Endothelial cell of umbilical vein (primary cell): Measurements from ENCODE around the gene YPEL1. TPM values are rescaled to one million over a fixed set of nuclear protein-coding genes. Genes with fewer than 3 reads are reported as not detected.

Experiments used
- BruUV-seq: library from RNA; stranded (reverse); fragments of 400-500 nt; replicated peaks from 2 replicates; lab custom pipeline; 2021; lab: Mats Ljungman, UMichigan
- CTCF ChIA-PET: fragments of 300-600, 350-600 bp; sonication (Branson Sonifier 250); formaldehyde crosslinking; loops from one replicate; lab custom pipeline; 2021; ENCODE audit warnings: antibody characterized with exemption, inconsistent platforms; lab: Charles Lee
- POLR2A ChIA-PET: fragments of 300-600, 350-600 bp; sonication (Branson Sonifier 250); formaldehyde crosslinking; loops from one replicate; lab custom pipeline; 2021; ENCODE audit warnings: antibody characterized with exemption, inconsistent platforms; lab: Charles Lee
- DNase-seq: peaks from one replicate; pipeline ENCODE4 v3.0.0-alpha.2; 2011; ENCODE audit warnings: low read depth, low spot score
- FAIRE-seq: peaks from 2 replicates; lab custom pipeline; 2011; peaks lifted over from hg19 to GRCh38; lab: Jason Lieb, UNC
- H2AFZ ChIP-seq: 2 replicates; pipeline ENCODE4 v1.6.0; 2012; ENCODE audit warnings: low read depth, low read length, control low read depth, inconsistent platforms
- H3K27ac ChIP-seq: 2 replicates; pipeline ENCODE4 v1.5.1; 2011; ENCODE audit warnings: low read depth, mild to moderate bottlenecking, control low read depth, low read length, moderate library complexity; ENCODE audit not compliant: insufficient read depth
- H3K27me3 ChIP-seq, 2 experiments: 2 replicates each; pipeline versions ENCODE4 v1.6.0 to v1.6.1; 2011; ENCODE audit warnings: low read length in 2 of 2, mixed read lengths in 1 of 2; ENCODE audit not compliant: control insufficient read depth in 2 of 2, insufficient read depth in 2 of 2
- H3K36me3 ChIP-seq, 2 experiments: 2 replicates in 1 of 2; 3 replicates in 1 of 2; pipeline ENCODE4 v1.5.1; 2011; ENCODE audit warnings: low read length in 2 of 2, mild to moderate bottlenecking in 1 of 2, moderate library complexity in 1 of 2; ENCODE audit not compliant: control insufficient read depth in 2 of 2, insufficient read depth in 2 of 2; ENCODE audit errors: extremely low read depth in 1 of 2
- H3K4me1 ChIP-seq: 3 replicates; pipeline ENCODE4 v1.5.1; 2011; ENCODE audit warnings: mild to moderate bottlenecking, low read length; ENCODE audit not compliant: control insufficient read depth, insufficient read depth; ENCODE audit errors: extremely low read depth
- H3K4me2 ChIP-seq: 2 replicates; pipeline ENCODE4 v1.6.1; 2011; ENCODE audit warnings: low read length, control low read depth, mixed read lengths; ENCODE audit not compliant: insufficient read depth
- H3K4me3 ChIP-seq, 3 experiments: fragments of 200-600 bp in 1 of 3; sonication (generic), shearing (Covaris generic) in 1 of 3; replicated peaks in 1 of 3; 2 replicates each; pipeline ENCODE4 v1.5.1; 2011 to 2016; ENCODE audit warnings: control low read depth in 3 of 3, low read length in 3 of 3, mild to moderate bottlenecking in 2 of 3, inconsistent platforms in 1 of 3, low read depth in 1 of 3, moderate library complexity in 1 of 3; ENCODE audit not compliant: insufficient read depth in 1 of 3
- H3K79me2 ChIP-seq: 2 replicates; pipeline ENCODE4 v1.6.0; 2012; ENCODE audit warnings: low read length, inconsistent platforms; ENCODE audit not compliant: control insufficient read depth, insufficient read depth
- H3K9ac ChIP-seq: replicated peaks from 2 replicates; pipeline ENCODE3; 2011; ENCODE audit warnings: low read length, control low read depth; ENCODE audit not compliant: insufficient read depth; ENCODE audit errors: extremely low read depth
- H3K9me1 ChIP-seq: replicated peaks from 3 replicates; pipeline ENCODE4 v1.6.0; 2011; ENCODE audit warnings: mild to moderate bottlenecking, low read length; ENCODE audit not compliant: control insufficient read depth, insufficient read depth; ENCODE audit errors: extremely low read depth
- H3K9me3 ChIP-seq: replicated peaks from 2 replicates; pipeline ENCODE4 v1.5.1; 2012; ENCODE audit warnings: low read length, inconsistent platforms; ENCODE audit not compliant: control insufficient read depth, insufficient read depth
- H4K20me1 ChIP-seq: replicated peaks from 2 replicates; pipeline ENCODE3; 2011; ENCODE audit warnings: mild to moderate bottlenecking, low read length; ENCODE audit not compliant: control insufficient read depth, insufficient read depth; ENCODE audit errors: extremely low read depth
- EZH2 ChIP-seq: IDR thresholded peaks from 2 replicates; pipeline ENCODE4 v1.6.1; 2012; ENCODE audit warnings: borderline replicate concordance, low read depth, mild to moderate bottlenecking, moderate library complexity, low read length, inconsistent platforms; ENCODE audit not compliant: severe bottlenecking
- FOS ChIP-seq: IDR thresholded peaks from 2 replicates; pipeline ENCODE4 v1.6.1; 2011; ENCODE audit warnings: mild to moderate bottlenecking, low read length, moderate library complexity, borderline replicate concordance; ENCODE audit not compliant: insufficient read depth
- GATA2 ChIP-seq: IDR thresholded peaks from 2 replicates; pipeline ENCODE4 v1.7.0; 2011; ENCODE audit warnings: low read depth, mild to moderate bottlenecking, moderate library complexity, mixed read lengths, low read length; ENCODE audit not compliant: insufficient read length, insufficient read depth
- JUN ChIP-seq: IDR thresholded peaks from 2 replicates; pipeline ENCODE4 v1.6.1; 2011; ENCODE audit warnings: borderline replicate concordance, low read depth; ENCODE audit not compliant: insufficient read length, insufficient read depth
- MYC ChIP-seq: IDR thresholded peaks from one replicate; pipeline ENCODE4 v1.6.1; 2011; ENCODE audit warnings: mild to moderate bottlenecking, low read depth, low read length
- POLR2A ChIP-seq: IDR thresholded peaks from 2 replicates; pipeline ENCODE4 v1.6.1; 2012; ENCODE audit warnings: low read depth, mild to moderate bottlenecking, control low read depth, low read length
- POLR2AphosphoS5 ChIP-seq: IDR thresholded peaks from 2 replicates; pipeline ENCODE4 v1.6.1; 2012; ENCODE audit warnings: low read depth, mild to moderate bottlenecking, control low read depth, low read length, moderate library complexity; ENCODE audit not compliant: insufficient read depth
- dilution Hi-C: fragments of 300-500 bp; cut with MboI; formaldehyde crosslinking; loops from one replicate; pipeline ENCODE4 v1.15.0; 2019; ENCODE audit warnings: low sequenced_read_pairs; ENCODE audit not compliant: extremely low pct_ligation_motif_present
- intact Hi-C: fragments of 100-400 bp; cut with micrococcal nuclease; formaldehyde crosslinking; loops from one replicate; pipeline ENCODE4 v1.10.0; 2022
- polyA plus RNA-seq, 4 experiments: library from polyadenylated mRNA; depleted of rRNA in 3 of 4; stranded (reverse) in 3 of 4; unstranded in 1 of 4; fragments of >200 nt; gene quantifications; 2 replicates each; pipeline versions ENCODE4 v1.2.1 to v1.2.3, GENCODE V29; 2011 to 2012; ENCODE audit warnings: missing spikeins in 1 of 4
- total RNA-seq: library from RNA; stranded (reverse); gene quantifications from 2 replicates; pipeline ENCODE4 v1.2.3, GENCODE V29; 2021
- TF ChIP-seq, protein P1 (sequence below): IDR thresholded peaks from 2 replicates; pipeline ENCODE4 v1.6.1; 2011; ENCODE audit not compliant: insufficient read depth, insufficient read length
- TF ChIP-seq, protein P2 (sequence below), 2 donors: IDR thresholded peaks; 1 replicate in 1 of 2; 2 replicates in 1 of 2; pipeline ENCODE4 v1.5.1; 2011; ENCODE audit warnings: low read length in 2 of 2, mild to moderate bottlenecking in 2 of 2, moderate library complexity in 2 of 2, control low read depth in 1 of 2, inconsistent platforms in 1 of 2, low read depth in 1 of 2; ENCODE audit not compliant: insufficient read depth in 1 of 2; ENCODE audit errors: extremely low read depth in 1 of 2

Gene YPEL1
- total and polyA plus RNA-seq, 2 donors (not counting 3 experiments of a cell fraction or from before 2014, with no cell fraction given): 3.7 to 6.2 TPM

DNA sequence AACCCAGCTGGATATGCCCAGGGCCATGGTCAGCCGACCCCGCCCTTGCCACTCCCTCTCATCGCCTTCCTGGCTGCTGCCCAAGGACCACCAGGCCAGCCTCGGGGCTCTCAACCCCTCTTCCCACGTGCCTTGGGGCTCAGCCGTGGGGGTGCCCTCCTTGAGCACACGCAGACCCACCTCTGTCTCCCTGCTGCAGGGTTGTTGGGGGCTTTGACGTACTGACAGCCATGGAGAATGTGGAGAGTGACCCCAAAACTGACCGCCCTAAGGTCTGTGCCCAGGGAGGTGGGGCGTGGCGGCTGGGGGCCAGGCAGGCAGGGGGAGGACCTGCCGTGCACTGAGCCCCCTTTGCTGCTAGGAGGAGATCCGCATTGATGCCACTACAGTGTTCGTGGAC is 41.2 kb downstream of the YPEL1 start:
- Histone ChIP-seq H3K4me3 (no peak overlapping the region), H3K79me2 (no peaks in the 10 kb centered on the region), H4K20me1 (no peaks in the 10 kb centered on the region), H3K9me3 (no peaks in the 10 kb centered on the region), H3K9me1 (no peaks in the 10 kb centered on the region), H3K36me3 (peaks cover 0 to 40% of the 10 kb centered on the region in 2 experiments), H3K27ac (no peak overlapping the region), H3K4me1 (no peaks in the 10 kb centered on the region), H3K9ac (no peak overlapping the region), H3K27me3 (no peaks in the 10 kb centered on the region), H2AFZ (no peak overlapping the region), H3K4me2 (no peak overlapping the region)
- ChIA-PET CTCF (no interaction called here), POLR2A (no interaction called here)
- TF ChIP-seq POLR2A (no peak), JUN (no peak), MYC (no peak), POLR2AphosphoS5 (no peak), EZH2 (no peak), GATA2 (no peak), FOS (no peak)
- TF ChIP-seq, protein P1, sequence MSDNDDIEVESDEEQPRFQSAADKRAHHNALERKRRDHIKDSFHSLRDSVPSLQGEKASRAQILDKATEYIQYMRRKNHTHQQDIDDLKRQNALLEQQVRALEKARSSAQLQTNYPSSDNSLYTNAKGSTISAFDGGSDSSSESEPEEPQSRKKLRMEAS: no peak
- TF ChIP-seq, protein P2, sequence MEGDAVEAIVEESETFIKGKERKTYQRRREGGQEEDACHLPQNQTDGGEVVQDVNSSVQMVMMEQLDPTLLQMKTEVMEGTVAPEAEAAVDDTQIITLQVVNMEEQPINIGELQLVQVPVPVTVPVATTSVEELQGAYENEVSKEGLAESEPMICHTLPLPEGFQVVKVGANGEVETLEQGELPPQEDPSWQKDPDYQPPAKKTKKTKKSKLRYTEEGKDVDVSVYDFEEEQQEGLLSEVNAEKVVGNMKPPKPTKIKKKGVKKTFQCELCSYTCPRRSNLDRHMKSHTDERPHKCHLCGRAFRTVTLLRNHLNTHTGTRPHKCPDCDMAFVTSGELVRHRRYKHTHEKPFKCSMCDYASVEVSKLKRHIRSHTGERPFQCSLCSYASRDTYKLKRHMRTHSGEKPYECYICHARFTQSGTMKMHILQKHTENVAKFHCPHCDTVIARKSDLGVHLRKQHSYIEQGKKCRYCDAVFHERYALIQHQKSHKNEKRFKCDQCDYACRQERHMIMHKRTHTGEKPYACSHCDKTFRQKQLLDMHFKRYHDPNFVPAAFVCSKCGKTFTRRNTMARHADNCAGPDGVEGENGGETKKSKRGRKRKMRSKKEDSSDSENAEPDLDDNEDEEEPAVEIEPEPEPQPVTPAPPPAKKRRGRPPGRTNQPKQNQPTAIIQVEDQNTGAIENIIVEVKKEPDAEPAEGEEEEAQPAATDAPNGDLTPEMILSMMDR (IDR thresholded peaks at IDR 0.05; ENCODE audit: extremely low read depth in 1 of 2, insufficient read depth in 1 of 2, low read depth in 1 of 2, low read length in 2 of 2): no peak
- intact Hi-C loops: no loop called here
- BruUV-seq: no TSS peak
- dilution Hi-C loops: no loop called here
- FAIRE-seq (no peak), DNase-seq (no peak)
